ENCODE results near the gene MRPL12.
"Not testable (repeated sequence)": the region's sequence is repeated elsewhere in the genome, so short reads cannot be mapped to it uniquely, and the experiment has no call there.

MRPL12 gene

DNA sequence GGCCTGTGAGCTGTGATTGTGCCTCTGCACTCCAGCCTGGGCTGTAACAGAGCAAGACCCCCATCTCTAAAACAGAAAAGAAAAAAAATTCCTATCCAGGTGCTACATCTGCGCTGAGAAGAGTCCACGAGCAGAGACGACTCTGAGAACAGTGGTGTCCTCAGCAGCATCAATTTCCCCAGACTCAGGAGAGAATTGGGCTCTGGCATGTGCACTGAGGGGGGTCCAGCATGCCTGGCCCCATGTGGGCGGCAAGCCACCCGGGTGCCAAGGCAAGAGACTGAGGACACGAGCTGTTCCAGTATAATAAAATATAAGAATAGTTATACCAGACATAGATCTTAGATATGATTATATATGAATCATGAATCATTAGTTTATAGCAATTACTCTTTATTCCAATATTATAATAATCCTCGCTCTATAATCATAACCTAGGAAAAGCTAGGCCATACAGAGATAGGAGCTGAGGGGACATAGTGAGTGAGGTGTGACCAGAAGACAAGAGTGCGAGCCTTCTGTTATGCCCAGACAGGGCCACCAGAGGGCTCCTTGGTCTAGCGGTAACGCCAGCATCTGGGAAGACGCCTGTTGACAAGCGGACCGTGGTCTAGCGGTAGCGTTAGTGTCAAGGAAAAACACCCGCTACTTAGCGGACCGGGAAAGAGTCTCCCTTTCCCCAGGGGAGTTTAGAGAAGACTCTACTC, 27.5 kb upstream of the MRPL12 start:
- in situ Hi-C loops (cut with HindIII; ENCODE audit: low pct_ligation_motif_present, low sequenced_read_pairs) = not testable (repeated sequence)
- peaks cover 35% of the 10 kb centered on the region for H3K36me3 ChIP-seq (replicated peaks)

DNA sequence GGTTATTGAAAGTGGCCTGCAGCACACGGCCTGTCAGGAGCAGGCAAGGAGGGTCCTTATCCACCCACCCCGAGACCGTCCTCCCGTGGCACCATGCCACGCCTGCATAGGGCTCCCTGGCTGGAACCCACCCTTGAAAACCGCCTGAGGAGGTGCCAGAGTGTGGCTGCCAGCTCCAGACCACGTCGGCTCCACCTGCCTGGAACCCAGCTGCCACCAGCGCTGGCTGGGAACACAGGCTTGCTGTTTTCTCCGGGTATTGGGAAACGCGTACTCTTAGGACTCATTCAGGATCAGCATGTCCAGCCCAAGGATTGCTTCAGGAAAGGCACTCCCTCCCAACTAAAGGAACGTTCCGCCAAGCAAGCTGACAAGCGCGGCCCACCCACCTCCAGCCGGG, 26.3 kb upstream of the MRPL12 start:
- H3K4me3 ChIP-seq (ENCODE audit: low read depth, low read length) = no peak overlapping the region
- in situ Hi-C loops (cut with HindIII; ENCODE audit: low pct_ligation_motif_present, low sequenced_read_pairs) = no loop called here

More for the DNA sequence above, 27.5 kb upstream of the MRPL12 start:
- H3K27me3 ChIP-seq (replicated peaks); H3K27ac ChIP-seq; H3K4me3 ChIP-seq (ENCODE audit: low read depth, low read length): not testable (repeated sequence)
- TF ChIP-seq, protein P1, sequence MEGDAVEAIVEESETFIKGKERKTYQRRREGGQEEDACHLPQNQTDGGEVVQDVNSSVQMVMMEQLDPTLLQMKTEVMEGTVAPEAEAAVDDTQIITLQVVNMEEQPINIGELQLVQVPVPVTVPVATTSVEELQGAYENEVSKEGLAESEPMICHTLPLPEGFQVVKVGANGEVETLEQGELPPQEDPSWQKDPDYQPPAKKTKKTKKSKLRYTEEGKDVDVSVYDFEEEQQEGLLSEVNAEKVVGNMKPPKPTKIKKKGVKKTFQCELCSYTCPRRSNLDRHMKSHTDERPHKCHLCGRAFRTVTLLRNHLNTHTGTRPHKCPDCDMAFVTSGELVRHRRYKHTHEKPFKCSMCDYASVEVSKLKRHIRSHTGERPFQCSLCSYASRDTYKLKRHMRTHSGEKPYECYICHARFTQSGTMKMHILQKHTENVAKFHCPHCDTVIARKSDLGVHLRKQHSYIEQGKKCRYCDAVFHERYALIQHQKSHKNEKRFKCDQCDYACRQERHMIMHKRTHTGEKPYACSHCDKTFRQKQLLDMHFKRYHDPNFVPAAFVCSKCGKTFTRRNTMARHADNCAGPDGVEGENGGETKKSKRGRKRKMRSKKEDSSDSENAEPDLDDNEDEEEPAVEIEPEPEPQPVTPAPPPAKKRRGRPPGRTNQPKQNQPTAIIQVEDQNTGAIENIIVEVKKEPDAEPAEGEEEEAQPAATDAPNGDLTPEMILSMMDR (IDR thresholded peaks at IDR 0.05; ENCODE audit: low read depth, low read length, missing control alignments) = peak; percentile 54
- peak; percentile 52 for DNase-seq

DNA sequence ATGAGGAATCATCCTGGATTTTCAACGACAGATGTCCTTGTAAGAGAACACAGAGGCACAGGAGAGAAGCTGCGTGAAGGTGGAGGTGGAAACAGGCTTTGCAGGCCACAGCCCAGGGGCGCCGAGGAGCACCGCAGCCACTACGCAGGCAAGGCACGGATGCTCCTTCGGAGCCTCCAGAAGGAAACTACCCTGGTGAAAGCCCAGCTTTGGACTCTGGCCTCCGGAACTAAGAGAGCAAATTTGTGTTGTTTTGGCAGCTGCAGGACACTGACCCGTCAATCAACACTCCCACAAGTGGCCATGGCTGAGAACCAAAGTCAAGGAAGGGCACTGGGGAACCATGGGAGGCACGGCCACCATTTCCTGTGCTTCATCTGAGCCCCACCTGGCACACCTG, 23.0 kb upstream of the MRPL12 start:
- TF ChIP-seq, protein P1 (IDR thresholded peaks at IDR 0.05; ENCODE audit: low read depth, low read length, missing control alignments) = no peak
- no peak overlapping the region for H3K4me3 ChIP-seq (ENCODE audit: low read depth, low read length)
- H3K27ac ChIP-seq = no peak overlapping the region
- DNase-seq = no peak
- no peaks in the 10 kb centered on the region for H3K27me3 ChIP-seq (replicated peaks)
- in situ Hi-C loops (cut with HindIII; ENCODE audit: low pct_ligation_motif_present, low sequenced_read_pairs) = no loop called here
- peaks cover 7% of the 10 kb centered on the region for H3K36me3 ChIP-seq (replicated peaks)

More for the DNA sequence above, 26.3 kb upstream of the MRPL12 start:
- TF ChIP-seq, protein P1 (IDR thresholded peaks at IDR 0.05; ENCODE audit: low read depth, low read length, missing control alignments) = no peak
- DNase-seq = no peak
- no peaks in the 10 kb centered on the region for H3K27me3 ChIP-seq (replicated peaks)
- H3K36me3 ChIP-seq (replicated peaks) = peaks cover 29% of the 10 kb centered on the region
- H3K27ac ChIP-seq = no peak overlapping the region

DNA sequence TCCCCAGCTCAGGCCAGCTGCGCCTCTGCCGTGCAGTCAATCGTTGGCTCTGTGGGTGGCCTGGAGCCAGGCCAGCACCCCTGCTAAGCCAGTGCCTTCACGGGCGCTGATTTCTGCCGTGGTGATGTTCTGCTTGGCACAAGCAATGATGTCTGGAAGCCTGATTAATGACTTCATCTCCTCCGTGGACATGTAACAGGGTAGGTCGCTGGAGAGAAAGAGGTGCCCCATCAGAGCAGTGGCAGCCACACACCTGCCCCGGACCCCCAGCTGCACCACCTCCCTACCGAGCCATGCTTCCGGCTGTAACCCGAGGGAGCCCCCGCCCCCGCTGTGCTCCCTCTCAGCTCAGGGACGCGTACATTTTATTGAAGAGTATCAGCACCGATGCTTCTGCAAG, 21.5 kb upstream of the MRPL12 start:
- H3K4me3 ChIP-seq (ENCODE audit: low read depth, low read length) = no peak overlapping the region
- DNase-seq = no peak
- in situ Hi-C loops (cut with HindIII; ENCODE audit: low pct_ligation_motif_present, low sequenced_read_pairs) = no loop called here
- TF ChIP-seq, protein P1 (IDR thresholded peaks at IDR 0.05; ENCODE audit: low read depth, low read length, missing control alignments) = no peak
- no peak overlapping the region for H3K27ac ChIP-seq
- no peaks in the 10 kb centered on the region for H3K27me3 ChIP-seq (replicated peaks)
- H3K36me3 ChIP-seq (replicated peaks) = peaks cover 16% of the 10 kb centered on the region

DNA sequence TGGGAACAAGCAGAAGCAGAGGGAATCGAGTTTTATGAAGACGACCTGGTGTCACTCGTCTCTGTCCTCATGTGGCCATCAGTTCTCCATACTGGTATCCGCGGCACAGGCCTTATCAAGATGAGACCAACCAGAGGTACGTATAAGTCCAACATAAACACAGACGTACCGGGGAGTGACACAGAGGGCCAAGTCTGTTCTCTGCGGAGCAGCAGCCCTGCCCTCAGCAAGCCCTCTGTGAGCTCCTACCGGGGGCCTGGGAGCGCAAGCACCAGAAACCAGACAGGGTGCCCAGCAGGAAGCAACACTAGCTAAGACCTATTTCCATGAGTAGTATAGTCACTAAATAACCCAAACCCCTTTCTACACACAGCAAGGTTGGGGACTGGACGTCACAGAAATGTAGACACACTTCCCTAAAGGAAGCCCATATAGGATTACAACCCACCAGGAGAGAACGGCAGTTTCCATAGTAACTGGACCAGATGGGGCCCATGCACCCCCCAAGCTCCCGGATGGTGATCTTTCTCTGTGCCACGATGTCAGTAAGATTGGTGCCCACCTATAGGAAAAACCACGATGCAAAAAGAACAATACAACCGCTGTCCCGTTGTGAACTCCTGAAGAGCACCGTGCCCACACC, 20.5 kb upstream of the MRPL12 start:
- in situ Hi-C loops (cut with HindIII; ENCODE audit: low pct_ligation_motif_present, low sequenced_read_pairs) = no loop called here
- TF ChIP-seq, protein P1 (IDR thresholded peaks at IDR 0.05; ENCODE audit: low read depth, low read length, missing control alignments) = no peak
- peak overlapping the region; percentile 93 for H3K4me3 ChIP-seq (ENCODE audit: low read depth, low read length)
- peak; percentile 24 for DNase-seq
- peak overlapping the region; percentile 70 for H3K27ac ChIP-seq
- no peaks in the 10 kb centered on the region for H3K27me3 ChIP-seq (replicated peaks)
- H3K36me3 ChIP-seq (replicated peaks) = peaks cover 25% of the 10 kb centered on the region

All from brain microvascular endothelial cell (primary cell).